ENCODE measurements around the gene C2CD5. TPM values are rescaled to one million over a fixed set of nuclear protein-coding genes. Genes with fewer than 3 reads are reported as not detected.

C2CD5 gene
- total and polyA plus RNA-seq, 12 donors = 13.8 to 38.9 (median 27.4) TPM

GRCh38 chr12:22539055-22539454, 5.3 kb downstream of the C2CD5 start:
- DNase-seq = peak in 2 of 7 donors; percentile 10 to 28
- TF ChIP-seq POLR2A (IDR thresholded peaks at IDR 0.05) (no peak), CTCF (IDR thresholded peaks at IDR 0.05) (no peak)
- H3K27ac ChIP-seq = peak overlapping the region in 4 of 5 donors; percentile 30 to 69 (median 41)
- no peaks in the 10 kb centered on the region for H3K36me3 ChIP-seq (replicated peaks in 1 of 2)
- H3K4me1 ChIP-seq (replicated peaks in 1 of 2) = peaks cover 0 to 37% of the 10 kb centered on the region in 2 donors
- intact Hi-C loops (cut with DNase I) = no loop called here
- H3K9me3 ChIP-seq (replicated peaks in 1 of 3) = no peaks in the 10 kb centered on the region
- H3K27me3 ChIP-seq = no peaks in the 10 kb centered on the region
- no peak overlapping the region for H3K4me3 ChIP-seq

- Histone ChIP-seq H3K4me3 (no peak overlapping the region), H3K9me3 (replicated peaks in 1 of 3) (no peaks in the 10 kb centered on the region), H3K4me1 (replicated peaks in 1 of 2) (peaks cover 0 to 35% of the 10 kb centered on the region in 2 donors), H3K36me3 (replicated peaks in 1 of 2) (peaks cover 0 to 5% of the 10 kb centered on the region in 2 donors), H3K27ac (peak overlapping the region in 3 of 5 donors; percentile 24 to 30 (median 29)), H3K27me3 (no peaks in the 10 kb centered on the region)
- no peak for DNase-seq
- TF ChIP-seq POLR2A (IDR thresholded peaks at IDR 0.05) (no peak), CTCF (IDR thresholded peaks at IDR 0.05) (no peak)
- intact Hi-C loops (cut with DNase I) = no loop called here
- WGBS, 4 donors = 77 to 90% (median 87%) methylated on average over 4 of the region's 4 CpGs
Measured at GRCh38 chr12:22538311-22538710, 6.0 kb downstream of the C2CD5 start.

- H3K4me1 ChIP-seq (replicated peaks in 1 of 2) = peaks cover 0 to 23% of the 10 kb centered on the region in 2 donors
Measured at GRCh38 chr12:22536971-22537544, 7.3 kb downstream of the C2CD5 start.

GRCh38 chr12:22536346-22536945, 7.9 kb downstream of the C2CD5 start:
- WGBS, 4 donors = 73 to 90% (median 85%) methylated on average over 2 of the region's 2 CpGs
- H3K4me1 ChIP-seq (replicated peaks in 1 of 2) = peaks cover 0 to 17% of the 10 kb centered on the region in 2 donors
- intact Hi-C loops (cut with DNase I) = no loop called here
- no peaks in the 10 kb centered on the region for H3K27me3 ChIP-seq
- H3K9me3 ChIP-seq (replicated peaks in 1 of 3) = no peaks in the 10 kb centered on the region
- H3K36me3 ChIP-seq (replicated peaks in 1 of 2) = peaks cover 0 to 17% of the 10 kb centered on the region in 2 donors
- no peak for DNase-seq
- H3K27ac ChIP-seq = no peak overlapping the region
- no peak overlapping the region for H3K4me3 ChIP-seq
- TF ChIP-seq POLR2A (IDR thresholded peaks at IDR 0.05) (no peak), CTCF (IDR thresholded peaks at IDR 0.05) (no peak)

More at GRCh38 chr12:22536971-22537544, 7.3 kb downstream of the C2CD5 start:
- H3K4me3 ChIP-seq = no peak overlapping the region
- no peak for DNase-seq
- TF ChIP-seq POLR2A (IDR thresholded peaks at IDR 0.05) (no peak), CTCF (IDR thresholded peaks at IDR 0.05) (no peak)
- intact Hi-C loops (cut with DNase I) = no loop called here
- no peaks in the 10 kb centered on the region for H3K9me3 ChIP-seq (replicated peaks in 1 of 3)
- H3K27ac ChIP-seq = no peak overlapping the region
- peaks cover 0 to 15% of the 10 kb centered on the region in 2 donors for H3K36me3 ChIP-seq (replicated peaks in 1 of 2)
- H3K27me3 ChIP-seq = no peaks in the 10 kb centered on the region
- WGBS, 4 donors = 73 to 84% (median 80%) methylated on average over 3 of the region's 3 CpGs
